Osteoblast (primary cell): ENCODE data around the gene RHBDD1. TPM values are rescaled to one million over a fixed set of nuclear protein-coding genes. Genes with fewer than 3 reads are reported as not detected.

Source experiments
- DNase-seq: peaks from one replicate; pipeline ENCODE4 v3.0.0; 2011; ENCODE audit warnings: low spot score, mixed read lengths; ENCODE audit not compliant: insufficient read length; ENCODE audit errors: missing footprints
- H2AFZ ChIP-seq: 2 replicates; pipeline ENCODE4 v1.6.0; 2011; ENCODE audit warnings: mild to moderate bottlenecking, low read length
- H3K27ac ChIP-seq: 2 replicates; pipeline ENCODE4 v1.5.1; 2011; ENCODE audit warnings: mild to moderate bottlenecking, low read depth, low read length, moderate library complexity
- H3K27me3 ChIP-seq: 2 replicates; pipeline ENCODE4 v1.6.0; 2012; ENCODE audit warnings: mild to moderate bottlenecking, control low read depth, inconsistent platforms, low read length, moderate library complexity; ENCODE audit not compliant: insufficient read depth
- H3K36me3 ChIP-seq: 2 replicates; pipeline ENCODE4 v1.5.1; 2011; ENCODE audit warnings: mild to moderate bottlenecking, low read length, control low read depth, moderate library complexity; ENCODE audit not compliant: insufficient read depth
- H3K4me1 ChIP-seq: 2 replicates; pipeline ENCODE4 v1.5.1; 2011; ENCODE audit warnings: mild to moderate bottlenecking, low read length, control low read depth, moderate library complexity; ENCODE audit not compliant: insufficient read depth
- H3K4me2 ChIP-seq: 2 replicates; pipeline ENCODE4 v1.6.0; 2011; ENCODE audit warnings: mild to moderate bottlenecking, low read length; ENCODE audit not compliant: insufficient read depth
- H3K4me3 ChIP-seq: fragments of 200-600 bp; sonication (generic); 3 replicates; pipeline ENCODE4 v1.5.1; 2012; ENCODE audit warnings: mild to moderate bottlenecking, low read length, inconsistent platforms; ENCODE audit not compliant: insufficient read depth
- H3K79me2 ChIP-seq: 2 replicates; pipeline ENCODE4 v1.6.0; 2012; ENCODE audit warnings: mild to moderate bottlenecking, low read length, control low read depth, inconsistent platforms; ENCODE audit not compliant: insufficient read depth
- H3K9me3 ChIP-seq: 2 replicates; pipeline ENCODE4 v1.5.1; 2011; ENCODE audit warnings: low read depth, low read length, control low read depth
- H4K20me1 ChIP-seq: 2 replicates; pipeline ENCODE4 v1.6.0; 2012; ENCODE audit warnings: mild to moderate bottlenecking, low read length, control low read depth; ENCODE audit not compliant: insufficient read depth
- CTCF ChIP-seq: IDR thresholded peaks from 2 replicates; pipeline ENCODE4 v1.5.1; 2011; ENCODE audit warnings: mild to moderate bottlenecking, low read depth, low read length, moderate library complexity; ENCODE audit errors: extremely low read depth
- total RNA-seq: library from RNA; depleted of rRNA; stranded (reverse); fragments of >200 nt; gene quantifications from 2 replicates; pipeline ENCODE4 v1.2.3, GENCODE V29; 2012

RHBDD1 gene
- total RNA-seq, 1 donor, result 25.3 TPM

DNA sequence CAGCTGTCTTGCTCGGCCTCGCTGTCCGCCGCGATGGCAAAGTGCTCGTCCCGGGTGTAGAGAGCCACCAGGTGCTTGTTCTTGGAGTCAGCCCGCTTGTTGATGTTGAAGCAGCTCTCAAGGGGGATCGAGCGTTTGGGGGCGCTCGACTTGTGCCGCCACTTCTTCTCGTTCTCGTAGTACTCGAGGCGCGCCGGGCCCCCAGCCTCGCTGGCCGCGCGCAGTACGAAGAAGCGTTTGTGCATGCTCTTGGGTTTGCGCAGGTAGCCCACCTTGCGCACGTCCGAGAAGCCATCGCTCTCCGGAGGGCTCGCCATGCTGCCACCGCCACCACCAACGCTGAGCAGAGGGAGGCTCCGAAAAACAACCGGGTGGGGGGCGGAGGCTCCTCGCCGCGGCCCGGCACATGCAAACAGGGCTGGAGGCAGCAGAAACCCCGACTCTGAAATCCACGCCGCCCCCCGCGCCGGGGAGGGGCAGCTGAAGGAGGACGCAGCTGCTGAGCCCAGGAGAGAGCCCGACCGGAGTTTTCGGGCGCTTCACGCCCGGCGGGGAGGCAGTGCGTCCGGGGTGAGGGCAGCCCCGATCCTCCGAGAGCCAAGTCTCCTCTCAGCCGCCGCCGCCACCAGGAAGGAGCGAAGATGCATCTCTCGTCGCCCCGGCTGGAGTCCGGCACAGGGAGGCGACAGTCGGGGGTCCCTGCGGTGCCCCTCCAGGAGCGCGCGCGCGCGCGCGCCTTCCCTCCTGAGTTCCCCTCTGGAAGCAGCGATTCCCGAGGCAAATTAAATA is 37.2 kb upstream of the RHBDD1 start:
- Histone ChIP-seq H3K4me2 (peak overlapping the region; percentile 83), H3K4me1 (peaks cover 40% of the 10 kb centered on the region), H3K79me2 (peaks cover 57% of the 10 kb centered on the region), H3K27me3 (no peaks in the 10 kb centered on the region), H4K20me1 (peaks cover 23% of the 10 kb centered on the region), H3K36me3 (peaks cover 30% of the 10 kb centered on the region), H3K27ac (peak overlapping the region; percentile 93), H3K9me3 (no peaks in the 10 kb centered on the region), H3K4me3 (peak overlapping the region; percentile 93), H2AFZ (peak overlapping the region; percentile 46)
- peak; percentile 88 for DNase-seq
- TF ChIP-seq CTCF, result no peak

GRCh38 chr2:226799211-226799975 is 36.5 kb upstream of the RHBDD1 start, which contains the start of gene IRS1:
TSS of gene IRS1 (minus strand) at chr2:226799820. CDS start at chr2:226798738, 1,082 bp downstream.
- H3K79me2 ChIP-seq, result peaks cover 49% of the 10 kb centered on the region
- H3K4me2 ChIP-seq, result peak within 1 kb of the TSS; percentile 95
- peak within 1 kb of the TSS; percentile 93 for H3K27ac ChIP-seq
- H3K36me3 ChIP-seq, result peaks cover 25% of the 10 kb centered on the region
- H2AFZ ChIP-seq, result peak within 1 kb of the TSS; percentile 85
- no peaks in the 10 kb centered on the region for H3K27me3 ChIP-seq
- no peaks in the 10 kb centered on the region for H3K9me3 ChIP-seq
- peak; percentile 97 for DNase-seq
- peaks cover 40% of the 10 kb centered on the region for H3K4me1 ChIP-seq
- no peak for TF ChIP-seq CTCF
- H4K20me1 ChIP-seq, result peaks cover 23% of the 10 kb centered on the region
- H3K4me3 ChIP-seq, result peak within 1 kb of the TSS; percentile 93

- Histone ChIP-seq H3K27me3 (no peaks in the 10 kb centered on the region), H3K4me1 (peaks cover 38% of the 10 kb centered on the region), H3K4me3 (peak overlapping the region; percentile 93), H3K27ac (peak overlapping the region; percentile 62), H3K9me3 (no peaks in the 10 kb centered on the region), H3K4me2 (peak overlapping the region; percentile 95), H4K20me1 (peaks cover 22% of the 10 kb centered on the region), H3K79me2 (peaks cover 41% of the 10 kb centered on the region), H3K36me3 (peaks cover 23% of the 10 kb centered on the region), H2AFZ (peak overlapping the region; percentile 85)
- peak; percentile 80 for DNase-seq
- TF ChIP-seq CTCF, result peak; percentile 16
Measured at GRCh38 chr2:226799976-226800940, 35.6 kb upstream of the RHBDD1 start.
